HCT116 (cell line): ENCODE measurements around the gene IFT20. TPM values are rescaled to one million over a fixed set of nuclear protein-coding genes. Genes with fewer than 3 reads are reported as not detected.

ENCODE experiments used
- FOSL1 ChIP-seq: IDR thresholded peaks from 2 replicates; pipeline ENCODE4 v1.6.1; 2012; ENCODE audit warnings: low read depth
- TCF7L2 ChIP-seq: IDR thresholded peaks from 2 replicates; pipeline ENCODE4 v1.7.0; 2011; ENCODE audit warnings: borderline replicate concordance, inconsistent platforms; ENCODE audit not compliant: insufficient read depth, insufficient read length; ENCODE audit errors: extremely low read depth
- total RNA-seq: library from RNA; stranded (reverse); gene quantifications from one replicate; pipeline ENCODE4 v1.2.1, GENCODE V29; 2021; ENCODE audit not compliant: unreplicated experiment
- TF ChIP-seq, protein P1 (sequence below): IDR thresholded peaks from 2 replicates; pipeline ENCODE4 v1.6.1; 2012; ENCODE audit warnings: low read depth
- TF ChIP-seq, protein P2 (sequence below): IDR thresholded peaks from 2 replicates; pipeline ENCODE4 v1.6.1; 2011; ENCODE audit warnings: mild to moderate bottlenecking, low read length, moderate library complexity; ENCODE audit not compliant: insufficient replicate concordance; ENCODE audit errors: extremely low read depth
- TF ChIP-seq, protein P3 (sequence below): IDR thresholded peaks from 2 replicates; pipeline ENCODE4 v1.6.1; 2012
- TF ChIP-seq, protein P4 (sequence below), 3 experiments: fragments of 200-600 bp in 1 of 3; sonication (generic) in 1 of 3; IDR thresholded peaks in 2 of 3; conservative IDR thresholded peaks in 1 of 3; 2 replicates each; pipeline ENCODE4 v1.5.1; 2012 to 2017; ENCODE audit warnings: low read depth in 2 of 3, low read length in 2 of 3, antibody characterized with exemption in 1 of 3, borderline replicate concordance in 1 of 3, control low read depth in 1 of 3, mild to moderate bottlenecking in 1 of 3, mixed read lengths in 1 of 3, mixed run types in 1 of 3, moderate library complexity in 1 of 3; ENCODE audit not compliant: insufficient read depth in 1 of 3

The IFT20 gene
- total RNA-seq, 1 experiment from 2014 or later, result 21.7 TPM

DNA sequence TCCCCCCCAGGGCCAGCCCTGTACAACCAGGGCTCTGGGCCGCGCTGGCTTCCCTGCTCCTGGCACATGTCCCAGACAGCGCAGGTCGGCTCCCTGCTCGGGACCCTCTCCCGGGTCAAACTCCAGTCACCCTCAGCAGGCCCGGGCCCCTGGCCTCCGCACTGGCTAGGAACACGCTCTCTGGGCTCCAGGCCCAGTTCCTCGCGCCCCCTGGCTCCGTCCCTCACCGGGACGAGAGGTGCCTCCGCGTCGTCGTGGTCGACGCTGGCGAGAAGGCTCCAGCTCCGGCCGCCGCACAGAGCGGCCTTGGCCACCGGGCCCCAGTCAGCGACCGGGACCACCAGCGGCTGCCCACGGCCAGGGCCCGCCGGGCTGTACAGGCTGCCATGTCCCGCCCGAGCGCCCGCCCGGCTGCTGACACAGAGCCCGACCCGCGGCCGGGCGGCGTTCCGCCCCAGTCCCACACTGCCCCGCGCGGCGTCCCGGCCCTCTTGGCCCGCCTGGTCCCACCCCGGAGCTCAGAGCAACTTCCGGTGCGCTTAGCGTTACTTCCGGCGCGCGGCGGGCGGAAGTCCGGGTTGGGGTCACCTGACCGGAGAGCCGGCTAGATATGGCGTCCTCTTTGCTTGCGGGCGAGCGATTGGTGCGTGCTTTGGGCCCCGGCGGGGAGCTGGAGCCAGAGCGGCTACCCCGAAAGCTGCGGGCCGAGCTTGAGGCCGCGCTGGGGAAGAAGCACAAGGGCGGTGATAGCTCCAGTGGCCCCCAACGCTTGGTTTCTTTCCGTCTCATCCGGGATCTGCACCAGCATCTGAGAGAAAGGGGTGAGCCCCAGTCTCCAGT, 22.0 kb upstream of the IFT20 start, which contains the start of gene POLDIP2 (continued):
- TF ChIP-seq, protein P1, sequence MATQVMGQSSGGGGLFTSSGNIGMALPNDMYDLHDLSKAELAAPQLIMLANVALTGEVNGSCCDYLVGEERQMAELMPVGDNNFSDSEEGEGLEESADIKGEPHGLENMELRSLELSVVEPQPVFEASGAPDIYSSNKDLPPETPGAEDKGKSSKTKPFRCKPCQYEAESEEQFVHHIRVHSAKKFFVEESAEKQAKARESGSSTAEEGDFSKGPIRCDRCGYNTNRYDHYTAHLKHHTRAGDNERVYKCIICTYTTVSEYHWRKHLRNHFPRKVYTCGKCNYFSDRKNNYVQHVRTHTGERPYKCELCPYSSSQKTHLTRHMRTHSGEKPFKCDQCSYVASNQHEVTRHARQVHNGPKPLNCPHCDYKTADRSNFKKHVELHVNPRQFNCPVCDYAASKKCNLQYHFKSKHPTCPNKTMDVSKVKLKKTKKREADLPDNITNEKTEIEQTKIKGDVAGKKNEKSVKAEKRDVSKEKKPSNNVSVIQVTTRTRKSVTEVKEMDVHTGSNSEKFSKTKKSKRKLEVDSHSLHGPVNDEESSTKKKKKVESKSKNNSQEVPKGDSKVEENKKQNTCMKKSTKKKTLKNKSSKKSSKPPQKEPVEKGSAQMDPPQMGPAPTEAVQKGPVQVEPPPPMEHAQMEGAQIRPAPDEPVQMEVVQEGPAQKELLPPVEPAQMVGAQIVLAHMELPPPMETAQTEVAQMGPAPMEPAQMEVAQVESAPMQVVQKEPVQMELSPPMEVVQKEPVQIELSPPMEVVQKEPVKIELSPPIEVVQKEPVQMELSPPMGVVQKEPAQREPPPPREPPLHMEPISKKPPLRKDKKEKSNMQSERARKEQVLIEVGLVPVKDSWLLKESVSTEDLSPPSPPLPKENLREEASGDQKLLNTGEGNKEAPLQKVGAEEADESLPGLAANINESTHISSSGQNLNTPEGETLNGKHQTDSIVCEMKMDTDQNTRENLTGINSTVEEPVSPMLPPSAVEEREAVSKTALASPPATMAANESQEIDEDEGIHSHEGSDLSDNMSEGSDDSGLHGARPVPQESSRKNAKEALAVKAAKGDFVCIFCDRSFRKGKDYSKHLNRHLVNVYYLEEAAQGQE, result no peak
- TF ChIP-seq FOSL1 (no peak), TCF7L2 (peak; percentile 7)
- TF ChIP-seq, protein P2, sequence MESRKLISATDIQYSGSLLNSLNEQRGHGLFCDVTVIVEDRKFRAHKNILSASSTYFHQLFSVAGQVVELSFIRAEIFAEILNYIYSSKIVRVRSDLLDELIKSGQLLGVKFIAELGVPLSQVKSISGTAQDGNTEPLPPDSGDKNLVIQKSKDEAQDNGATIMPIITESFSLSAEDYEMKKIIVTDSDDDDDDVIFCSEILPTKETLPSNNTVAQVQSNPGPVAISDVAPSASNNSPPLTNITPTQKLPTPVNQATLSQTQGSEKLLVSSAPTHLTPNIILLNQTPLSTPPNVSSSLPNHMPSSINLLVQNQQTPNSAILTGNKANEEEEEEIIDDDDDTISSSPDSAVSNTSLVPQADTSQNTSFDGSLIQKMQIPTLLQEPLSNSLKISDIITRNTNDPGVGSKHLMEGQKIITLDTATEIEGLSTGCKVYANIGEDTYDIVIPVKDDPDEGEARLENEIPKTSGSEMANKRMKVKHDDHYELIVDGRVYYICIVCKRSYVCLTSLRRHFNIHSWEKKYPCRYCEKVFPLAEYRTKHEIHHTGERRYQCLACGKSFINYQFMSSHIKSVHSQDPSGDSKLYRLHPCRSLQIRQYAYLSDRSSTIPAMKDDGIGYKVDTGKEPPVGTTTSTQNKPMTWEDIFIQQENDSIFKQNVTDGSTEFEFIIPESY, result no peak
- TF ChIP-seq, protein P3, sequence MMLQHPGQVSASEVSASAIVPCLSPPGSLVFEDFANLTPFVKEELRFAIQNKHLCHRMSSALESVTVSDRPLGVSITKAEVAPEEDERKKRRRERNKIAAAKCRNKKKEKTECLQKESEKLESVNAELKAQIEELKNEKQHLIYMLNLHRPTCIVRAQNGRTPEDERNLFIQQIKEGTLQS, result no peak
- TF ChIP-seq, protein P4, sequence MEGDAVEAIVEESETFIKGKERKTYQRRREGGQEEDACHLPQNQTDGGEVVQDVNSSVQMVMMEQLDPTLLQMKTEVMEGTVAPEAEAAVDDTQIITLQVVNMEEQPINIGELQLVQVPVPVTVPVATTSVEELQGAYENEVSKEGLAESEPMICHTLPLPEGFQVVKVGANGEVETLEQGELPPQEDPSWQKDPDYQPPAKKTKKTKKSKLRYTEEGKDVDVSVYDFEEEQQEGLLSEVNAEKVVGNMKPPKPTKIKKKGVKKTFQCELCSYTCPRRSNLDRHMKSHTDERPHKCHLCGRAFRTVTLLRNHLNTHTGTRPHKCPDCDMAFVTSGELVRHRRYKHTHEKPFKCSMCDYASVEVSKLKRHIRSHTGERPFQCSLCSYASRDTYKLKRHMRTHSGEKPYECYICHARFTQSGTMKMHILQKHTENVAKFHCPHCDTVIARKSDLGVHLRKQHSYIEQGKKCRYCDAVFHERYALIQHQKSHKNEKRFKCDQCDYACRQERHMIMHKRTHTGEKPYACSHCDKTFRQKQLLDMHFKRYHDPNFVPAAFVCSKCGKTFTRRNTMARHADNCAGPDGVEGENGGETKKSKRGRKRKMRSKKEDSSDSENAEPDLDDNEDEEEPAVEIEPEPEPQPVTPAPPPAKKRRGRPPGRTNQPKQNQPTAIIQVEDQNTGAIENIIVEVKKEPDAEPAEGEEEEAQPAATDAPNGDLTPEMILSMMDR (IDR thresholded peaks at IDR 0.05 in 2 of 3, conservative IDR thresholded peaks at IDR 0.05 in 1 of 3; ENCODE audit: borderline replicate concordance in 1 of 3, insufficient read depth in 1 of 3, low read depth in 2 of 3, low read length in 2 of 3), result no peak
- TF ChIP-seq, all 23 proteins: peak for 12
